Measurements from ENCODE around the gene UBFD1. TPM values are rescaled to one million over a fixed set of nuclear protein-coding genes. Genes with fewer than 3 reads are reported as not detected.

Gene UBFD1
- total RNA-seq, 1 experiment from 2014 or later: 49.1 TPM

GRCh38 chr16:23518435-23518891, 39.1 kb upstream of the UBFD1 start:
- no peaks in the 10 kb centered on the region for H3K4me1 Mint-ChIP-seq (ENCODE audit: insufficient read depth, unreplicated experiment)
- no TSS peak for BruUV-seq (replicated peaks)
- POLR2A ChIA-PET: no interaction called here
- DNase-seq (ENCODE audit: unreplicated experiment): no peak
- intact Hi-C loops (cut with micrococcal nuclease): no loop called here
- H3K27ac Mint-ChIP-seq (ENCODE audit: low read depth, unreplicated experiment): no peak overlapping the region
- CTCF ChIA-PET: interaction anchor here (0.6 to 1.1 kb wide), 5 partner anchors 9 to 776 kb away, joined by 3 read pairs; no protein-coding TSS in a partner anchor
- TF ChIP-seq CTCF (IDR thresholded peaks at IDR 0.05; ENCODE audit: unreplicated experiment): no peak
- H3K9me3 Mint-ChIP-seq (ENCODE audit: unreplicated experiment): no peaks in the 10 kb centered on the region
- no peak overlapping the region for H3K4me3 Mint-ChIP-seq (ENCODE audit: unreplicated experiment)
- H3K36me3 Mint-ChIP-seq (ENCODE audit: insufficient read depth, unreplicated experiment): peaks cover 60% of the 10 kb centered on the region
- H3K27me3 Mint-ChIP-seq (ENCODE audit: insufficient read depth, unreplicated experiment): no peaks in the 10 kb centered on the region

GRCh38 chr16:23519282-23519681, 38.2 kb upstream of the UBFD1 start:
- no peaks in the 10 kb centered on the region for H3K27me3 Mint-ChIP-seq (ENCODE audit: insufficient read depth, unreplicated experiment)
- no peak for DNase-seq (ENCODE audit: unreplicated experiment)
- ChIA-PET CTCF (interaction anchor here (0.6 kb wide), 1 partner anchor 18 kb away, joined by 3 read pairs; no protein-coding TSS in a partner anchor), POLR2A (no interaction called here)
- H3K4me3 Mint-ChIP-seq (ENCODE audit: unreplicated experiment): no peak overlapping the region
- H3K9me3 Mint-ChIP-seq (ENCODE audit: unreplicated experiment): no peaks in the 10 kb centered on the region
- no peaks in the 10 kb centered on the region for H3K4me1 Mint-ChIP-seq (ENCODE audit: insufficient read depth, unreplicated experiment)
- no peak overlapping the region for H3K27ac Mint-ChIP-seq (ENCODE audit: low read depth, unreplicated experiment)
- H3K36me3 Mint-ChIP-seq (ENCODE audit: insufficient read depth, unreplicated experiment): peaks cover 64% of the 10 kb centered on the region
- BruUV-seq (replicated peaks): no TSS peak
- TF ChIP-seq CTCF (IDR thresholded peaks at IDR 0.05; ENCODE audit: unreplicated experiment): no peak
- intact Hi-C loops (cut with micrococcal nuclease): no loop called here

GRCh38 chr16:23520500-23520899, 37.0 kb upstream of the UBFD1 start:
- no peak for DNase-seq (ENCODE audit: unreplicated experiment)
- H3K27me3 Mint-ChIP-seq (ENCODE audit: insufficient read depth, unreplicated experiment): no peaks in the 10 kb centered on the region
- CTCF ChIA-PET: interaction anchor here (0.6 kb wide), 1 partner anchor 16 kb away, joined by 6 read pairs; no protein-coding TSS in a partner anchor
- no TSS peak for BruUV-seq (replicated peaks)
- H3K36me3 Mint-ChIP-seq (ENCODE audit: insufficient read depth, unreplicated experiment): peaks cover 66% of the 10 kb centered on the region
- H3K4me3 Mint-ChIP-seq (ENCODE audit: unreplicated experiment): no peak overlapping the region
- intact Hi-C loops (cut with micrococcal nuclease): no loop called here
- H3K27ac Mint-ChIP-seq (ENCODE audit: low read depth, unreplicated experiment): no peak overlapping the region
- POLR2A ChIA-PET: interaction anchor here (0.6 to 1.1 kb wide), 3 partner anchors 9 to 86 kb away, joined by 3 read pairs; partner anchors contain the start of gene GGA2
- H3K4me1 Mint-ChIP-seq (ENCODE audit: insufficient read depth, unreplicated experiment): no peaks in the 10 kb centered on the region
- no peak for TF ChIP-seq CTCF (IDR thresholded peaks at IDR 0.05; ENCODE audit: unreplicated experiment)
- H3K9me3 Mint-ChIP-seq (ENCODE audit: unreplicated experiment): no peaks in the 10 kb centered on the region

GRCh38 chr16:23521037-23521743, 36.3 kb upstream of the UBFD1 start:
- BruUV-seq (replicated peaks): no TSS peak
- Mint-ChIP-seq H3K36me3 (ENCODE audit: insufficient read depth, unreplicated experiment) (peaks cover 64% of the 10 kb centered on the region), H3K4me1 (ENCODE audit: insufficient read depth, unreplicated experiment) (no peaks in the 10 kb centered on the region), H3K27ac (ENCODE audit: low read depth, unreplicated experiment) (no peak overlapping the region), H3K9me3 (ENCODE audit: unreplicated experiment) (no peaks in the 10 kb centered on the region), H3K4me3 (ENCODE audit: unreplicated experiment) (no peak overlapping the region), H3K27me3 (ENCODE audit: insufficient read depth, unreplicated experiment) (no peaks in the 10 kb centered on the region)
- ChIA-PET POLR2A (interaction anchor here (0.5 to 1.1 kb wide), 6 partner anchors 10 to 132 kb away, joined by 3 read pairs; partner anchors contain the start of gene GGA2), CTCF (interaction anchor here (0.6 to 1.1 kb wide), 4 partner anchors 10 to 844 kb away, joined by 3 to 6 read pairs (median 3); no protein-coding TSS in a partner anchor)
- DNase-seq (ENCODE audit: unreplicated experiment): no peak
- intact Hi-C loops (cut with micrococcal nuclease): no loop called here
- no peak for TF ChIP-seq CTCF (IDR thresholded peaks at IDR 0.05; ENCODE audit: unreplicated experiment)
